IMR-90 (cell line): ENCODE data around the gene TAF11.

ENCODE experiments used
- BHLHE40 ChIP-seq: fragments of 150-350 bp; IDR thresholded peaks from 2 replicates; pipeline ENCODE4 v1.6.1; 2016; ENCODE audit warnings: mild to moderate bottlenecking, low read depth, low read length
- CEBPB ChIP-seq: IDR thresholded peaks from 2 replicates; pipeline ENCODE4 v1.6.1; 2012; ENCODE audit warnings: low read depth, low read length, improper control_type of control experiment
- MAFK ChIP-seq: IDR thresholded peaks from 2 replicates; pipeline ENCODE4 v1.6.1; 2012; ENCODE audit warnings: low read depth, low read length, improper control_type of control experiment
- MAZ ChIP-seq: IDR thresholded peaks from 2 replicates; pipeline ENCODE4 v1.6.1; 2012; ENCODE audit warnings: low read depth, mild to moderate bottlenecking, low read length, improper control_type of control experiment, moderate library complexity, borderline replicate concordance
- MXI1 ChIP-seq: IDR thresholded peaks from 2 replicates; pipeline ENCODE4 v1.6.1; 2012; ENCODE audit warnings: low read depth, mild to moderate bottlenecking, low read length, moderate library complexity, borderline replicate concordance
- NFE2L2 ChIP-seq: fragments of 150-350 bp; IDR thresholded peaks from 2 replicates; pipeline ENCODE4 v1.6.1; 2016; ENCODE audit warnings: low read depth, mild to moderate bottlenecking, low read length
- POLR2A ChIP-seq: IDR thresholded peaks from 2 replicates; pipeline ENCODE4 v1.6.1; 2012; ENCODE audit warnings: mild to moderate bottlenecking, low read depth, low read length
- RAD21 ChIP-seq: IDR thresholded peaks from 2 replicates; pipeline ENCODE4 v1.6.1; 2012; ENCODE audit warnings: low read length, improper control_type of control experiment
- RCOR1 ChIP-seq: IDR thresholded peaks from 2 replicates; pipeline ENCODE4 v1.6.1; 2012; ENCODE audit warnings: mild to moderate bottlenecking, low read length, improper control_type of control experiment; ENCODE audit not compliant: insufficient replicate concordance
- RFX5 ChIP-seq: IDR thresholded peaks from 2 replicates; pipeline ENCODE4 v1.8.0; 2012; ENCODE audit warnings: low read depth, mild to moderate bottlenecking, low read length, moderate library complexity
- SMC3 ChIP-seq: fragments of 150-350 bp; IDR thresholded peaks from 2 replicates; pipeline ENCODE4 v1.6.1; 2016; ENCODE audit warnings: low read depth, mild to moderate bottlenecking, antibody characterized with exemption, low read length, moderate library complexity
- TF ChIP-seq, protein P1 (sequence below): conservative IDR thresholded peaks from 2 replicates; pipeline ENCODE4 v1.5.1; 2012; ENCODE audit warnings: mild to moderate bottlenecking, low read depth, low read length, improper control_type of control experiment
- TF ChIP-seq, protein P2 (sequence below): fragments of 150-350 bp; IDR thresholded peaks from 2 replicates; pipeline ENCODE4 v1.6.1; 2017; ENCODE audit warnings: mild to moderate bottlenecking, antibody characterized with exemption, low read length, low read depth

DNA sequence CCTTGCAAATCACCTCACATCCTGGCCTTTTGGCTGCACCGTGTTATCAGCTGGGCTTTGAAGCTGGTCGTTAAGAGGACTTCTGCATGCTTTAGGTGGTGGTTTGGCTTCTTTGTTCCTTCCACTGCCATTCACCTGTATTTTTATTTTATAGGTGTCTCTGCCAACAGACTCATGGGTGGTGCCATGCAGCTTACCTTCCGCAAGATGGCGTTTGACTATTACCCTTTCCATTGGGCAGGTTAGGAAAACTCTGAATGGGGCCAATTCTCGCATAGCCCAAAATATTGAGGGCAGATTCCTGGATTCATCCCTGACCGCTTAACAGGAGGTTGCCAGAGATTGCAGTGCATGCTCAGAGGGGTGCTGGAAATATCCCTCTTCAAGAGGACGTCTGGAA, 32.4 kb downstream of the TAF11 start:
- TF ChIP-seq, protein P1, sequence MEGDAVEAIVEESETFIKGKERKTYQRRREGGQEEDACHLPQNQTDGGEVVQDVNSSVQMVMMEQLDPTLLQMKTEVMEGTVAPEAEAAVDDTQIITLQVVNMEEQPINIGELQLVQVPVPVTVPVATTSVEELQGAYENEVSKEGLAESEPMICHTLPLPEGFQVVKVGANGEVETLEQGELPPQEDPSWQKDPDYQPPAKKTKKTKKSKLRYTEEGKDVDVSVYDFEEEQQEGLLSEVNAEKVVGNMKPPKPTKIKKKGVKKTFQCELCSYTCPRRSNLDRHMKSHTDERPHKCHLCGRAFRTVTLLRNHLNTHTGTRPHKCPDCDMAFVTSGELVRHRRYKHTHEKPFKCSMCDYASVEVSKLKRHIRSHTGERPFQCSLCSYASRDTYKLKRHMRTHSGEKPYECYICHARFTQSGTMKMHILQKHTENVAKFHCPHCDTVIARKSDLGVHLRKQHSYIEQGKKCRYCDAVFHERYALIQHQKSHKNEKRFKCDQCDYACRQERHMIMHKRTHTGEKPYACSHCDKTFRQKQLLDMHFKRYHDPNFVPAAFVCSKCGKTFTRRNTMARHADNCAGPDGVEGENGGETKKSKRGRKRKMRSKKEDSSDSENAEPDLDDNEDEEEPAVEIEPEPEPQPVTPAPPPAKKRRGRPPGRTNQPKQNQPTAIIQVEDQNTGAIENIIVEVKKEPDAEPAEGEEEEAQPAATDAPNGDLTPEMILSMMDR: no peak
- TF ChIP-seq CEBPB: no peak
- no peak for TF ChIP-seq MAZ
- no peak for TF ChIP-seq POLR2A
- no peak for TF ChIP-seq BHLHE40
- TF ChIP-seq, protein P2, sequence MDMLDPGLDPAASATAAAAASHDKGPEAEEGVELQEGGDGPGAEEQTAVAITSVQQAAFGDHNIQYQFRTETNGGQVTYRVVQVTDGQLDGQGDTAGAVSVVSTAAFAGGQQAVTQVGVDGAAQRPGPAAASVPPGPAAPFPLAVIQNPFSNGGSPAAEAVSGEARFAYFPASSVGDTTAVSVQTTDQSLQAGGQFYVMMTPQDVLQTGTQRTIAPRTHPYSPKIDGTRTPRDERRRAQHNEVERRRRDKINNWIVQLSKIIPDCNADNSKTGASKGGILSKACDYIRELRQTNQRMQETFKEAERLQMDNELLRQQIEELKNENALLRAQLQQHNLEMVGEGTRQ: no peak
- TF ChIP-seq MAFK: no peak
- no peak for TF ChIP-seq RAD21
- TF ChIP-seq RFX5: no peak
- TF ChIP-seq NFE2L2: no peak
- no peak for TF ChIP-seq SMC3
- no peak for TF ChIP-seq MXI1
- no peak for TF ChIP-seq RCOR1
